GM18519 (cell line): ENCODE measurements around the gene CAPZB.

Source experiments
- ATAC-seq: cut with Tn5 transposase; IDR thresholded peaks from one replicate; pipeline ENCODE4 v1.9.1; 2021; ENCODE audit warnings: mild to moderate bottlenecking, moderate library complexity; ENCODE audit not compliant: unreplicated experiment, low FRiP score

Gene CAPZB

GRCh38 chr1:19450811-19451515 is 34.4 kb downstream of the CAPZB start:
- no peak for ATAC-seq

- no peak for ATAC-seq
These were observed 35.7 kb downstream of the CAPZB start for GRCh38 chr1:19449454-19450228.

- no peak for ATAC-seq
These were observed 36.6 kb downstream of the CAPZB start for GRCh38 chr1:19448491-19449439.

GRCh38 chr1:19447550-19447949 is 37.8 kb downstream of the CAPZB start:
- ATAC-seq, result no peak

- no peak for ATAC-seq
These were observed 39.7 kb downstream of the CAPZB start for GRCh38 chr1:19445417-19446342.

GRCh38 chr1:19444296-19445021 is 40.9 kb downstream of the CAPZB start:
- no peak for ATAC-seq

- no peak for ATAC-seq
These were observed 42.0 kb downstream of the CAPZB start for GRCh38 chr1:19443326-19443725.

GRCh38 chr1:19442154-19443096 is 42.9 kb downstream of the CAPZB start:
- no peak for ATAC-seq

- no peak for ATAC-seq
These were observed 44.1 kb downstream of the CAPZB start for GRCh38 chr1:19441048-19441780.

- ATAC-seq, result no peak
These were observed 45.7 kb downstream of the CAPZB start for GRCh38 chr1:19439464-19440171.

- no peak for ATAC-seq
These were observed 46.7 kb downstream of the CAPZB start for GRCh38 chr1:19438516-19439195.

- ATAC-seq, result no peak
These were observed 47.4 kb downstream of the CAPZB start for GRCh38 chr1:19437891-19438294.

GRCh38 chr1:19436716-19437476 is 48.4 kb downstream of the CAPZB start:
- ATAC-seq, result no peak

GRCh38 chr1:19435851-19436455 is 49.4 kb downstream of the CAPZB start:
- no peak for ATAC-seq

- no peak for ATAC-seq
These were observed 50.2 kb downstream of the CAPZB start for GRCh38 chr1:19435181-19435580.
